GM23338 (cell line): ENCODE results near the gene AKIRIN2. TPM values are rescaled to one million over a fixed set of nuclear protein-coding genes. Genes with fewer than 3 reads are reported as not detected.

ENCODE experiments used
- ATAC-seq: fragments of 200-7000 bp; cut with Tn5 transposase; 3 replicates; pipeline ENCODE4 v1.9.1; 2020
- DNase-seq: peaks from one replicate; pipeline ENCODE4 v3.0.0-alpha.2; 2015; ENCODE audit warnings: low spot score
- H2AFZ ChIP-seq: fragments of 200-600 bp; sonication (generic); 2 replicates; pipeline ENCODE4 v1.8.0; 2016; ENCODE audit warnings: antibody characterized with exemption, mild to moderate bottlenecking, moderate library complexity
- H3F3A ChIP-seq: fragments of 200-600 bp; sonication (generic); replicated peaks from 2 replicates; pipeline ENCODE4 v1.8.0; 2017; ENCODE audit warnings: antibody characterized with exemption, mixed run types, low read depth
- H3K27ac ChIP-seq: fragments of 200-600 bp; sonication (generic); 2 replicates; pipeline ENCODE4 v1.6.1; 2016; ENCODE audit warnings: low read depth
- H3K27me3 ChIP-seq: fragments of 200-600 bp; sonication (generic); 2 replicates; pipeline ENCODE4 v1.8.0; 2016; ENCODE audit warnings: mild to moderate bottlenecking, mixed run types, moderate library complexity; ENCODE audit not compliant: insufficient read depth
- H3K36me3 ChIP-seq: fragments of 200-600 bp; sonication (generic); 2 replicates; pipeline ENCODE4 v1.8.0; 2016; ENCODE audit warnings: mild to moderate bottlenecking; ENCODE audit not compliant: insufficient read depth
- H3K4me1 ChIP-seq: fragments of 200-600 bp; sonication (generic); 2 replicates; pipeline ENCODE4 v1.8.0; 2016; ENCODE audit warnings: mild to moderate bottlenecking, moderate library complexity; ENCODE audit not compliant: insufficient read depth
- H3K4me2 ChIP-seq: fragments of 200-600 bp; sonication (generic); 2 replicates; pipeline ENCODE4 v1.7.1; 2017; ENCODE audit warnings: mixed run types
- H3K4me3 ChIP-seq: fragments of 200-600 bp; sonication (generic); 2 replicates; pipeline ENCODE4 v1.6.1; 2016; ENCODE audit warnings: mixed run types
- H3K79me2 ChIP-seq: fragments of 200-600 bp; sonication (generic); replicated peaks from 2 replicates; pipeline ENCODE4 v1.8.0; 2017; ENCODE audit warnings: mild to moderate bottlenecking; ENCODE audit not compliant: insufficient read depth
- H3K9me2 ChIP-seq: fragments of 200-600 bp; sonication (generic); 2 replicates; pipeline ENCODE4 v1.8.0; 2017; ENCODE audit not compliant: insufficient read depth
- H4K20me1 ChIP-seq: fragments of 200-600 bp; sonication (generic); replicated peaks from 2 replicates; pipeline ENCODE4 v1.8.0; 2017; ENCODE audit warnings: mild to moderate bottlenecking; ENCODE audit not compliant: insufficient read depth
- H3K27ac Mint-ChIP-seq: 2 replicates; pipeline ENCODE4 v1.8.0; 2020; ENCODE audit warnings: inconsistent platforms, mild to moderate bottlenecking, moderate library complexity, mixed read lengths
- H3K27me3 Mint-ChIP-seq: 3 replicates; pipeline ENCODE4 v1.8.0; 2022; ENCODE audit warnings: low read depth, mild to moderate bottlenecking, moderate library complexity, mixed read lengths, inconsistent platforms; ENCODE audit not compliant: insufficient read depth, poor library complexity
- H3K36me3 Mint-ChIP-seq: 3 replicates; pipeline ENCODE4 v1.8.0; 2021; ENCODE audit warnings: low read depth, mild to moderate bottlenecking, inconsistent platforms, moderate library complexity, mixed read lengths
- H3K4me1 Mint-ChIP-seq: 3 replicates; pipeline ENCODE4 v1.8.0; 2020; ENCODE audit warnings: mild to moderate bottlenecking, inconsistent platforms, mixed read lengths
- H3K4me3 Mint-ChIP-seq: 3 replicates; pipeline ENCODE4 v1.8.0; 2021; ENCODE audit warnings: moderate library complexity, mild to moderate bottlenecking, inconsistent platforms, mixed read lengths
- H3K9me3 Mint-ChIP-seq: 3 replicates; pipeline ENCODE4 v1.8.0; 2020; ENCODE audit warnings: moderate library complexity, mild to moderate bottlenecking, inconsistent platforms, mixed read lengths
- CREB1 ChIP-seq: fragments of 250-450 bp; sonication (Bioruptor Pico); IDR thresholded peaks from 2 replicates; pipeline ENCODE4 v1.5.0; 2020; ENCODE audit warnings: low read depth, mild to moderate bottlenecking, moderate library complexity
- CTCF ChIP-seq, 2 experiments: fragments of 200-600 bp in 1 of 2; sonication (generic) in 1 of 2; conservative IDR thresholded peaks; 2 replicates each; pipeline versions ENCODE4 v1.5.1 to v1.6.1; 2016 to 2017; ENCODE audit warnings: antibody characterized with exemption in 2 of 2, low read depth in 2 of 2, mild to moderate bottlenecking in 2 of 2, moderate library complexity in 1 of 2
- ETS1 ChIP-seq: IDR thresholded peaks from 2 replicates; pipeline ENCODE4 v1.6.1; 2016; ENCODE audit warnings: antibody characterized with exemption
- EZH2 ChIP-seq: fragments of 200-600 bp; sonication (generic); IDR thresholded peaks from one replicate; pipeline ENCODE4 v1.8.0; 2017; ENCODE audit warnings: antibody characterized with exemption, mild to moderate bottlenecking, low read depth; ENCODE audit not compliant: unreplicated experiment
- EZH2phosphoT487 ChIP-seq: fragments of 200-600 bp; sonication (generic); IDR thresholded peaks from one replicate; pipeline ENCODE4 v1.8.1; 2018; ENCODE audit warnings: antibody characterized with exemption; ENCODE audit not compliant: unreplicated experiment
- JUNB ChIP-seq: IDR thresholded peaks from one replicate; pipeline ENCODE4 v1.6.1; 2016; ENCODE audit warnings: antibody characterized with exemption; ENCODE audit not compliant: unreplicated experiment
- NANOG ChIP-seq: IDR thresholded peaks from 2 replicates; pipeline ENCODE4 v1.6.1; 2016; ENCODE audit warnings: antibody characterized with exemption, borderline replicate concordance
- POLR2AphosphoS5 ChIP-seq: IDR thresholded peaks from 2 replicates; pipeline ENCODE4 v1.6.1; 2016; ENCODE audit warnings: antibody characterized with exemption, low read depth
- STAT1 ChIP-seq: IDR thresholded peaks from one replicate; pipeline ENCODE4 v1.6.1; 2016; ENCODE audit warnings: antibody characterized with exemption; ENCODE audit not compliant: unreplicated experiment
- ZNF114 ChIP-seq: fragments of 250-450 bp; sonication (Bioruptor Pico); IDR thresholded peaks from 2 replicates; pipeline ENCODE4 v1.5.0; 2020; ENCODE audit warnings: mild to moderate bottlenecking, moderate library complexity
- ZNF331 ChIP-seq: fragments of 250-450 bp; sonication (Bioruptor Pico); IDR thresholded peaks from 2 replicates; pipeline ENCODE4 v1.5.0; 2020; ENCODE audit warnings: low read depth, mild to moderate bottlenecking, moderate library complexity
- ZNF462 ChIP-seq: fragments of 250-450 bp; sonication (Bioruptor Pico); IDR thresholded peaks from 2 replicates; pipeline ENCODE4 v1.5.0; 2020; ENCODE audit warnings: mild to moderate bottlenecking, moderate library complexity
- polyA plus RNA-seq: library from polyadenylated mRNA; unstranded; fragments of >200 nt; fragmentation: Nextera tagmentation; extraction: Ambion mirVana; gene quantifications from 2 replicates; pipeline ENCODE4 v1.2.1, GENCODE V29; 2016
- total RNA-seq: library from RNA; depleted of rRNA; stranded (reverse); fragments of >200 nt; shearing (Covaris generic); gene quantifications from 2 replicates; pipeline ENCODE4 v1.2.3, GENCODE V29; 2014

AKIRIN2 gene
- total and polyA plus RNA-seq, 2 experiments from 2014 or later = 62.1 to 98.1 TPM

GRCh38 chr6:87745966-87746721 is 44.1 kb upstream of the AKIRIN2 start:
- Histone ChIP-seq H3K27ac (no peak overlapping the region), H3K27me3 (no peaks in the 10 kb centered on the region), H3K4me1 (no peaks in the 10 kb centered on the region), H3K4me2 (no peak overlapping the region), H3K79me2 (no peaks in the 10 kb centered on the region), H3F3A (no peaks in the 10 kb centered on the region), H3K4me3 (no peak overlapping the region), H2AFZ (no peak overlapping the region), H4K20me1 (no peaks in the 10 kb centered on the region), H3K9me2 (no peaks in the 10 kb centered on the region), H3K36me3 (no peaks in the 10 kb centered on the region)
- DNase-seq (no peak), ATAC-seq (no peak)
- Mint-ChIP-seq H3K36me3 (no peaks in the 10 kb centered on the region), H3K4me1 (no peaks in the 10 kb centered on the region), H3K4me3 (no peak overlapping the region), H3K27me3 (peaks cover 2% of the 10 kb centered on the region), H3K27ac (no peak overlapping the region), H3K9me3 (peaks cover 4% of the 10 kb centered on the region; the same call in 1 of the 3 replicates)
- no peak for TF ChIP-seq JUNB
- TF ChIP-seq CREB1 (CRISPR knock-in tag) = no peak
- no peak for TF ChIP-seq CTCF (conservative IDR thresholded peaks at IDR 0.05; ENCODE audit: low read depth in 2 of 2)
- TF ChIP-seq ZNF114 (CRISPR knock-in tag) = no peak
- TF ChIP-seq EZH2phosphoT487 = no peak

- H3K27ac ChIP-seq = no peak overlapping the region
- no peaks in the 10 kb centered on the region for H3F3A ChIP-seq
- no peaks in the 10 kb centered on the region for H3K27me3 ChIP-seq
- H3K4me3 ChIP-seq = no peak overlapping the region
- peak overlapping the region; percentile 78 for H2AFZ ChIP-seq
- no peaks in the 10 kb centered on the region for H3K4me1 ChIP-seq
- no peaks in the 10 kb centered on the region for H3K9me2 ChIP-seq
- no peaks in the 10 kb centered on the region for H3K79me2 ChIP-seq
- Mint-ChIP-seq H3K4me1 (no peaks in the 10 kb centered on the region), H3K9me3 (no peaks in the 10 kb centered on the region), H3K4me3 (no peak overlapping the region), H3K36me3 (no peaks in the 10 kb centered on the region), H3K27ac (no peak overlapping the region), H3K27me3 (peaks cover 2% of the 10 kb centered on the region)
- H4K20me1 ChIP-seq = no peaks in the 10 kb centered on the region
- DNase-seq (no peak), ATAC-seq (no peak)
- no peak overlapping the region for H3K4me2 ChIP-seq
- no peaks in the 10 kb centered on the region for H3K36me3 ChIP-seq
- TF ChIP-seq ZNF114 (CRISPR knock-in tag) = no peak
- no peak for TF ChIP-seq JUNB
- TF ChIP-seq STAT1 = no peak
- no peak for TF ChIP-seq ETS1
- no peak for TF ChIP-seq ZNF331
- TF ChIP-seq ZNF462 (CRISPR knock-in tag) = no peak
- no peak for TF ChIP-seq POLR2AphosphoS5
- TF ChIP-seq NANOG = no peak
- no peak for TF ChIP-seq EZH2phosphoT487
- TF ChIP-seq EZH2 = no peak
These were observed 41.4 kb upstream of the AKIRIN2 start for GRCh38 chr6:87743454-87743853.
